GM12892 (cell line): ENCODE measurements around the gene ATP9B.

Experiments
- POLR2A ChIP-seq: IDR thresholded peaks from 2 replicates; pipeline ENCODE4 v1.6.1; 2011; ENCODE audit warnings: low read depth, low read length, control low read depth
- POLR2AphosphoS5 ChIP-seq: IDR thresholded peaks from 2 replicates; pipeline ENCODE4 v1.6.1; 2011; ENCODE audit warnings: low read depth, low read length, control low read depth
- TAF1 ChIP-seq: IDR thresholded peaks from 2 replicates; pipeline ENCODE4 v1.6.1; 2011; ENCODE audit warnings: low read depth, mild to moderate bottlenecking, control low read depth, low read length, borderline replicate concordance

DNA sequence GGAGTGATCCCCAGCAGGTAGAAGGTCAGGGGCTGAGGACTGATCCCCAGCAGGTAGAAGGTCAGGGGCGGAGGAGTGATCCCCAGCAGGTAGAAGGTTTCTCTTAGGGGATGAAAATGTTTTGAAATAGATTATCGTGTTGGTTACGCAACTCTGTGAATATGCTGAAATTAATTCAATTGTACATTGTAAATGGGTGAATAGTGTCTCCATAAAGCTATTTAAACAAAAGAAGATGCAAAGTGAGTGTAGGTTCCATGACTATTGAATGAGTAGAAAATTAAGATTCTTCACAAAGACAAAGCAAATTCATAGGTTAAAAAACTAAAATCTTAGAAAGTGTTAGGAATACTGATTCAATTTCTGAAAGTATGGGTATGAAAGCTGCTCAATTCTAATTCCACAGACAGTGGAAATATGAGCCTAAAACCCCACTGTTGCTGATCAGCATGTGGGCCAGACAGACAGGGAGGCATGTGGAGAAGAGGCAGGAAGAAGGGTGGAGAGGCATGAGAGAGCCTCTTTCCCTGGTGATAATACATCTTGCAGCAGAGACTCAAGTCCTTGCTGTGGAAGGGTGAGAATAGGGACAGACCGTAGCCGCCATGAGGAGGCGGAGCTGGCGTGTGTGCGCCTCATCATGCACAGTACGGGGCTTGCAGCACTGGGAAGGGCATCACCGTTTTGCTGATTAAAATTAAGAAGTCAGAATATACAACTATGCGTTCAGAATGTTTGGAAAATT, 240.6 kb downstream of the ATP9B start:
- no peak for TF ChIP-seq POLR2AphosphoS5
- TF ChIP-seq POLR2A: no peak
- TF ChIP-seq TAF1: no peak
